Measurements from ENCODE around the gene IL18R1.

Gene IL18R1

DNA sequence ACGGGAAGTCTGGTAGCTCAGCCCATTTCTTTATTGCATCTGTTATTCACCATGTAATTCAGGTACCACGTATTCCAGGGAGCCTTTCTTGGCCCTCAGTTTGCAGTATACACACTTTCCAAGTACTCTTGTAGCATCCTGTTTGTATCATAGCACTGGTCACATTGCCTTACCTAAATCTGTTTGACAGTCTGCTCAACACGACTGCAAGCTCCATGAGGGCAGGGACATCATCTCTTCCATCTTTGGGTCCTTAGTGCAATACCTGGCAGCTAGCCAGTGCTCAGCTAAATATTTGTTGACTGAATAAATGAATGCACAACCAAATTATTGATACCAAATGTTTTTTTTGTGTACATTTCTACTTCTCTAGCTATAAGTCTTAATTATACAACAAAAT is 11.2 kb upstream of the IL18R1 start:
- no peak for TF ChIP-seq CTCF (IDR thresholded peaks at IDR 0.05; ENCODE audit: low read depth, low read length, missing control alignments)
- no peak overlapping the region for H3K4me3 ChIP-seq (ENCODE audit: low read depth, low read length)
- no peak for DNase-seq (ENCODE audit: low read depth)

- H3K4me3 ChIP-seq (ENCODE audit: low read depth, low read length), result no peak overlapping the region
- no peak for DNase-seq (ENCODE audit: low read depth)
- TF ChIP-seq CTCF (IDR thresholded peaks at IDR 0.05; ENCODE audit: low read depth, low read length, missing control alignments), result no peak
Measured at GRCh38 chr2:102345329-102345920, 10.2 kb upstream of the IL18R1 start.

GRCh38 chr2:102346381-102347130 is 9.0 kb upstream of the IL18R1 start:
- H3K4me3 ChIP-seq (ENCODE audit: low read depth, low read length), result no peak overlapping the region
- DNase-seq (ENCODE audit: low read depth), result no peak
- TF ChIP-seq CTCF (IDR thresholded peaks at IDR 0.05; ENCODE audit: low read depth, low read length, missing control alignments), result no peak

- DNase-seq (ENCODE audit: low read depth), result no peak
- no peak for TF ChIP-seq CTCF (IDR thresholded peaks at IDR 0.05; ENCODE audit: low read depth, low read length, missing control alignments)
- H3K4me3 ChIP-seq (ENCODE audit: low read depth, low read length), result no peak overlapping the region
Measured at GRCh38 chr2:102350137-102350793, 5.3 kb upstream of the IL18R1 start.

- peak overlapping the region; percentile 91 for H3K4me3 ChIP-seq (ENCODE audit: low read depth, low read length)
- no peak for TF ChIP-seq CTCF (IDR thresholded peaks at IDR 0.05; ENCODE audit: low read depth, low read length, missing control alignments)
- DNase-seq (ENCODE audit: low read depth), result no peak
Measured at GRCh38 chr2:102356381-102356712, 751 bp downstream of the IL18R1 start.

- no peak for DNase-seq (ENCODE audit: low read depth)
- TF ChIP-seq CTCF (IDR thresholded peaks at IDR 0.05; ENCODE audit: low read depth, low read length, missing control alignments), result no peak
- peak overlapping the region; percentile 91 for H3K4me3 ChIP-seq (ENCODE audit: low read depth, low read length)
Measured at GRCh38 chr2:102356741-102357140, 1.1 kb downstream of the IL18R1 start.
